Esophagus muscularis mucosa (tissue), 3 donors: ENCODE data around the gene SLC7A4.
"Not testable (repeated sequence)": the region's sequence is repeated elsewhere in the genome, so short reads cannot be mapped to it uniquely, and the experiment has no call there.

Experiments used
- CTCF ChIP-seq, 3 experiments: fragments of 200-600 bp in 2 of 3; fragments of 450-650 bp in 1 of 3; sonication (generic) in 2 of 3; IDR thresholded peaks; one replicate each; pipeline ENCODE4 v1.5.1; 2017 to 2019; ENCODE audit warnings: antibody characterized with exemption in 3 of 3, mild to moderate bottlenecking in 2 of 3, moderate library complexity in 1 of 3
- POLR2A ChIP-seq: fragments of 450-650 bp; IDR thresholded peaks from one replicate; pipeline ENCODE4 v1.6.1; 2017; ENCODE audit warnings: antibody characterized with exemption, moderate library complexity, mild to moderate bottlenecking, low read depth
- POLR2AphosphoS5 ChIP-seq, 2 donors: sonication (generic); formaldehyde crosslinking; IDR thresholded peaks; one replicate each; pipeline ENCODE4 v1.6.1; 2017; ENCODE audit warnings: antibody characterized with exemption in 2 of 2

- TF ChIP-seq CTCF (IDR thresholded peaks at IDR 0.05); POLR2AphosphoS5 (IDR thresholded peaks at IDR 0.05); POLR2A: not testable (repeated sequence)
Measured at GRCh38 chr22:21048448-21048847, 16.1 kb upstream of the SLC7A4 start.
